Measurements from ENCODE around the gene AOC3. TPM values are rescaled to one million over a fixed set of nuclear protein-coding genes. Genes with fewer than 3 reads are reported as not detected.

AOC3 gene
- total RNA-seq, 1 experiment from 2014 or later = 3.5 TPM

DNA sequence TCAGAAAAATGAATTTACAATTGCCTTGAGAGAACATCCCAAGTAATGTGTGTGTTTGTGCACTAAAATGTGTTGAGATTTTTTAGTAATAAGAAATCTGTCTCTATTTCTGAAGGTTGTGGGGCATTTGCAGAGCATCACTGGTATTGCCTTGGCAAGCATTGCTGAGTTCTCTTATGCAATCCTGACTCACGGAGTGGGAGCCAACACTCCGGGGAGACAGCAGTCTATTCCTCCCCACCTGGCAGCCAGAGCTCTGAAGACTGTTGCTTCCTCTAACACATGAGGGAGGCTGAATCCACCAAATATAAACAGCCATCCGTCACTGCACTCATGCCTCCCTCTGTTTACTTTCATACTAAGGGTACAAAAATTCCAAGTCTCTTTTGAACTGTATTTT lies 41.7 kb upstream of the AOC3 start:
- Mint-ChIP-seq H3K4me1 (ENCODE audit: low read depth, unreplicated experiment) (no peaks in the 10 kb centered on the region), H3K36me3 (ENCODE audit: insufficient read depth, unreplicated experiment) (peaks cover 24% of the 10 kb centered on the region), H3K9me3 (ENCODE audit: low read depth, unreplicated experiment) (no peaks in the 10 kb centered on the region), H3K4me3 (ENCODE audit: low read depth, unreplicated experiment) (no peak overlapping the region), H3K27ac (ENCODE audit: unreplicated experiment) (no peak overlapping the region), H3K27me3 (ENCODE audit: unreplicated experiment) (no peaks in the 10 kb centered on the region)
- no peak for DNase-seq
- intact Hi-C loops (cut with micrococcal nuclease; ENCODE audit: unreplicated experiment) = no loop called here
- CTCF ChIA-PET = interaction anchor here (0.5 kb wide), 1 partner anchor 340 kb away, joined by 4 read pairs; no protein-coding TSS in a partner anchor
- BruUV-seq (replicated peaks) = no TSS peak
- TF ChIP-seq, protein P1, sequence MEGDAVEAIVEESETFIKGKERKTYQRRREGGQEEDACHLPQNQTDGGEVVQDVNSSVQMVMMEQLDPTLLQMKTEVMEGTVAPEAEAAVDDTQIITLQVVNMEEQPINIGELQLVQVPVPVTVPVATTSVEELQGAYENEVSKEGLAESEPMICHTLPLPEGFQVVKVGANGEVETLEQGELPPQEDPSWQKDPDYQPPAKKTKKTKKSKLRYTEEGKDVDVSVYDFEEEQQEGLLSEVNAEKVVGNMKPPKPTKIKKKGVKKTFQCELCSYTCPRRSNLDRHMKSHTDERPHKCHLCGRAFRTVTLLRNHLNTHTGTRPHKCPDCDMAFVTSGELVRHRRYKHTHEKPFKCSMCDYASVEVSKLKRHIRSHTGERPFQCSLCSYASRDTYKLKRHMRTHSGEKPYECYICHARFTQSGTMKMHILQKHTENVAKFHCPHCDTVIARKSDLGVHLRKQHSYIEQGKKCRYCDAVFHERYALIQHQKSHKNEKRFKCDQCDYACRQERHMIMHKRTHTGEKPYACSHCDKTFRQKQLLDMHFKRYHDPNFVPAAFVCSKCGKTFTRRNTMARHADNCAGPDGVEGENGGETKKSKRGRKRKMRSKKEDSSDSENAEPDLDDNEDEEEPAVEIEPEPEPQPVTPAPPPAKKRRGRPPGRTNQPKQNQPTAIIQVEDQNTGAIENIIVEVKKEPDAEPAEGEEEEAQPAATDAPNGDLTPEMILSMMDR (IDR thresholded peaks at IDR 0.05; ENCODE audit: unreplicated experiment) = no peak

DNA sequence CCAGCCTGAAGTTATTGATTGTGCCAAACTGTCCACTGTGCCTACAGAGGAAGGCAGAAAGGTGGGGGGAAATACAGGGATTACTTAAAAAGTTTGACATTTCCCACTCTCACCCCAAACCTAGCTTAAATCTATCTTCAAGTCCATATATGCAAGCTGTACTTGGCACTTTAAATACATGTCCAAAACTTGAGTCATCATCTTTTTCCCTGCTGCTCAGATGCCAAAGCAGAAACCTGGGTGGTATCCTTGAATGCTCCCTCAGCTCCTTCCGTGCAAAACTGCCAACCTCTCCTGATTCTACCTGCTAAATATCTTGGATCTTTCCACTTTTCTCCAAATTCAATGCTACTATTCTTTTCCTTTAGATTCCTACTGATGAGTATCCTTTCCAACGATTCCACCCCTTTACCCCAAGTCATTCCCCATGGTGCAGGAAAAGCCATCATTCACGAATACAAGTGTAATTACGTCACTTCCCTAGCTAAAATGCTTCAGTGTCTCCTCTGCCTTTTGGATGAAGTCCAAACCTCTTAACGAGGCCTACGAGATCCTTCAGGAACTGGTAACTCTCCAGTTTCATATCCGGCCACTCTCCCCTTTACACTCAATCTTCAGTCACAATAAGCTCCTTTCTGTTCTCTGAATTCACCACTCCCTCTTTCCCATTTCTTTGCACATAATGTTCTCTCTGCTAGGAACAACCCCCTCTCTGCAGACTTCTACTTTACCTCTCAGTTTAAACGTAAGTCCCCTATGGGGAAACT lies 36.2 kb upstream of the AOC3 start:
- H3K9me3 Mint-ChIP-seq (ENCODE audit: low read depth, unreplicated experiment) = no peaks in the 10 kb centered on the region
- H3K27me3 Mint-ChIP-seq (ENCODE audit: unreplicated experiment) = no peaks in the 10 kb centered on the region
- CTCF ChIA-PET = interaction anchor here (0.7 kb wide), 1 partner anchor 96 kb away, joined by 4 read pairs; no protein-coding TSS in a partner anchor
- H3K4me1 Mint-ChIP-seq (ENCODE audit: low read depth, unreplicated experiment) = no peaks in the 10 kb centered on the region
- intact Hi-C loops (cut with micrococcal nuclease; ENCODE audit: unreplicated experiment) = no loop called here
- no TSS peak for BruUV-seq (replicated peaks)
- no peak overlapping the region for H3K27ac Mint-ChIP-seq (ENCODE audit: unreplicated experiment)
- no peak for DNase-seq
- TF ChIP-seq, protein P1 (IDR thresholded peaks at IDR 0.05; ENCODE audit: unreplicated experiment) = no peak
- peaks cover 59% of the 10 kb centered on the region for H3K36me3 Mint-ChIP-seq (ENCODE audit: insufficient read depth, unreplicated experiment)
- no peak overlapping the region for H3K4me3 Mint-ChIP-seq (ENCODE audit: low read depth, unreplicated experiment)

DNA sequence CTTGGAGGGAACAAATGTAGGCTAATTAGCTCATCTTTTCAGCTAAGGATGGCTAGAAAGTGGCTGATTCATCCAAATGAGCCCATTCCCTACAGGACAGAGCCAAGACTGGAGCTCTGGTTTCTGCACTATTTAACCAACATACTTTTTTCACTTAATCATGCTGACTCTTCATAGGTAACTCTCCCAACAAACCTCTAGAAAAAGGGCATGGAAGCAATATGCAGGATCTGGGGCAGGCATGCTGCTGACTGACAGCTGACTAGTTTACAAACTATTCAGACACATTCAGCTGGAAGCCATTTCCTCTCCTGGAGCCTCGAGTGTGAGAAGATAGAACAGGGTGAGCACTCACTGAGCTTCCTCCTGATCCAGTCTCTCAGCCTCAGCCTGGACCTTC lies 33.1 kb upstream of the AOC3 start:
- Mint-ChIP-seq H3K4me3 (ENCODE audit: low read depth, unreplicated experiment) (no peak overlapping the region), H3K4me1 (ENCODE audit: low read depth, unreplicated experiment) (peaks cover 6% of the 10 kb centered on the region), H3K27me3 (ENCODE audit: unreplicated experiment) (no peaks in the 10 kb centered on the region), H3K36me3 (ENCODE audit: insufficient read depth, unreplicated experiment) (peaks cover 73% of the 10 kb centered on the region), H3K27ac (ENCODE audit: unreplicated experiment) (no peak overlapping the region), H3K9me3 (ENCODE audit: low read depth, unreplicated experiment) (no peaks in the 10 kb centered on the region)
- intact Hi-C loops (cut with micrococcal nuclease; ENCODE audit: unreplicated experiment) = no loop called here
- no peak for DNase-seq
- CTCF ChIA-PET = no interaction called here
- no TSS peak for BruUV-seq (replicated peaks)
- TF ChIP-seq, protein P1 (IDR thresholded peaks at IDR 0.05; ENCODE audit: unreplicated experiment) = no peak

DNA sequence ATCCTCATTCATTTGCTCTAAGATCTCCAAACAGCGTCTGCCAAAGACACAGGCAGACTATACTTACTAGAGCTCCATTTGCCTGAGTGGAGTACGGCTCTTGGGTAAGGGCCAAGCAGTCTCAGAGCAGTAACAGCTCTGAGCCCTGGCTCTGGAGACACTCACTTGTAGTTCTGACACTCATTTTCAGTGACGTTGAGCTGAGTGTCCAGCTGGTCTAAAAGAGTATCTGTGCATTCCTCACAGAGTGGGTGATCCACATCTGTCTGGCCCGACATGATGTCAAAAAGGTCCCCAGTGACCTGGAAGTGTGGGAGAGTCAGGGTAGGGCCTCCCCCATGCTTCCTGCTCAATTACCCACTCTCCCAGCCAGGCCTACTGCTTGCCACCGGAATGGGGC lies 32.6 kb upstream of the AOC3 start:
- BruUV-seq (replicated peaks) = no TSS peak
- CTCF ChIA-PET = interaction anchor here (0.6 kb wide), 1 partner anchor 240 kb away, joined by 4 read pairs; no protein-coding TSS in a partner anchor
- intact Hi-C loops (cut with micrococcal nuclease; ENCODE audit: unreplicated experiment) = no loop called here
- Mint-ChIP-seq H3K9me3 (ENCODE audit: low read depth, unreplicated experiment) (no peaks in the 10 kb centered on the region), H3K4me3 (ENCODE audit: low read depth, unreplicated experiment) (no peak overlapping the region), H3K27ac (ENCODE audit: unreplicated experiment) (no peak overlapping the region), H3K36me3 (ENCODE audit: insufficient read depth, unreplicated experiment) (peaks cover 73% of the 10 kb centered on the region), H3K4me1 (ENCODE audit: low read depth, unreplicated experiment) (peaks cover 6% of the 10 kb centered on the region), H3K27me3 (ENCODE audit: unreplicated experiment) (no peaks in the 10 kb centered on the region)
- TF ChIP-seq, protein P1 (IDR thresholded peaks at IDR 0.05; ENCODE audit: unreplicated experiment) = no peak
- no peak for DNase-seq
